CD4-positive, alpha-beta T cell treated with Interleukin-15 for 4 hours (primary cell): Measurements from ENCODE around the gene MPO.

Source experiments
- DNase-seq: peaks from one replicate; pipeline ENCODE4 v3.0.0-alpha.2; 2020; ENCODE audit warnings: low spot score

Gene MPO

GRCh38 chr17:58280480-58281217, at the start of gene MPO:
TSS of gene MPO (minus strand) at chr17:58280935. CDS start at chr17:58280758, 177 bp downstream.
- no peak for DNase-seq

GRCh38 chr17:58329810-58330537, 49.2 kb upstream of the MPO start:
- peak; percentile 59 for DNase-seq

GRCh38 chr17:58329035-58329809, 48.5 kb upstream of the MPO start:
- DNase-seq: peak; percentile 77

GRCh38 chr17:58328195-58329034, 47.7 kb upstream of the MPO start, which contains the start of gene TSPOAP1:
TSS of gene TSPOAP1 (minus strand) at chr17:58328795. CDS start at chr17:58327920, 875 bp downstream.
- DNase-seq: peak; percentile 81

- no peak for DNase-seq
These were observed 46.8 kb upstream of the MPO start for GRCh38 chr17:58327363-58328194.

GRCh38 chr17:58326609-58327362, 46.1 kb upstream of the MPO start:
- no peak for DNase-seq

- DNase-seq: no peak
These were observed 45.3 kb upstream of the MPO start for GRCh38 chr17:58325976-58326468.

- no peak for DNase-seq
These were observed 44.6 kb upstream of the MPO start for GRCh38 chr17:58325289-58325726.

- DNase-seq: no peak
These were observed 43.9 kb upstream of the MPO start for GRCh38 chr17:58324409-58325288.

- no peak for DNase-seq
These were observed 43.3 kb upstream of the MPO start for GRCh38 chr17:58324056-58324408.

GRCh38 chr17:58323366-58324055, 42.8 kb upstream of the MPO start:
- no peak for DNase-seq

- no peak for DNase-seq
These were observed 41.9 kb upstream of the MPO start for GRCh38 chr17:58322581-58323185.

GRCh38 chr17:58321571-58322525, 41.1 kb upstream of the MPO start:
- DNase-seq: no peak

- no peak for DNase-seq
These were observed 40.0 kb upstream of the MPO start for GRCh38 chr17:58320570-58321323.

GRCh38 chr17:58320163-58320558, 39.4 kb upstream of the MPO start:
- DNase-seq: no peak
